ENCODE results near the gene USP48.
"Not testable (repeated sequence)": the region's sequence is repeated elsewhere in the genome, so short reads cannot be mapped to it uniquely, and the experiment has no call there.

Gene USP48

DNA sequence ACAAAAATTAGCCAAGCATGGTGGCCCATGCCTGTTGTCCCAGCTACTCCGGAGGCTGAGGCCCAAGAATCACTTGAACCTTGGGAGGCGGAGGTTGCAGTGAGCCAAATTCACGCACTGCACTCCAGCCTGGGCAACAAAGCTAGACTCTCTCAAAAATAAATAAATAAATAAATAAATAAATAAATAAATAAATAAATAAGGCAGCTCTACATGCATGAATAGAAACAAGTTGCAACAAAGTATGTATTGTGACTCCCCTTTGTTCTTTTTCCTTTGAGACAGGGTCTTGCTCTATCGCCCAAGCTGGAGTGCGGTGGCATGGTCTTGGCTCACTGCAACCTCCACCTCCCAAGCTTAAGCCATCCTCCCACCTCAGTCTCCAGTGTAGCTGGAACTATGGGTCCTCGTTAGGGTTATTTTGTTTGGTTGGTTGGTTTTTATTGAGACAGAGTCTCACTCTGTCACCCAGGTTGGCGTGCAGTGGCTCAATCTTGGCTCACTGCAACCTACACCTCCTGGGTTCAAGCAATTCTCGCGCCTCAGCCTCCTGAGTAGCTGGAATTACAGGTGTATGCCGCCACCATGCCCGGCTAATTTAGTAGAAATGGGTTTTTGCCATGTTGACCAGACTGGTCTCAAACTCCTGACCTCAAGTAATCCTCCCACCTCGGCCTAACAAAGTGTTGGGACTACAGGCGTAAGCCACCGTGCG lies 8.0 kb downstream of the USP48 start:
- DNase-seq (ENCODE audit: low read depth), result no peak

DNA sequence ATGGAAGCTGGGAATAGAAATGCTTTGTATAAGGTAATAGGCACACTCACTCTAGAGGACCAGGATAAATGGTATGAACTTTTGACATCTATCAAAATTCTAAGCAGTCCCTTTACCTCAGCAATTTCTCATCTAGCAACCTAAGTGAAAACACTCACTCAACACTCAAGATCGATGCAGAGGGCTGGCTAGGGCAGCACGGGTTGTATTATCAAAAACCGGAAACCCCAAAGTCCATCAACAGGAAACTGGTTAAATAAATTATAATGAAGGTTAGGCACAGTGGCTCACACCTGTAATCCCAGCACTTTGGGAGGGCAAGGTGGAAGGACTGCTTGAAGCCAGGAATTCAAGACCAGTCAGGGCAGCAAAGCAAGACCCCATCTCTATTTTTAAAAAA lies 9.4 kb downstream of the USP48 start:
- no peak for DNase-seq (ENCODE audit: low read depth)

DNA sequence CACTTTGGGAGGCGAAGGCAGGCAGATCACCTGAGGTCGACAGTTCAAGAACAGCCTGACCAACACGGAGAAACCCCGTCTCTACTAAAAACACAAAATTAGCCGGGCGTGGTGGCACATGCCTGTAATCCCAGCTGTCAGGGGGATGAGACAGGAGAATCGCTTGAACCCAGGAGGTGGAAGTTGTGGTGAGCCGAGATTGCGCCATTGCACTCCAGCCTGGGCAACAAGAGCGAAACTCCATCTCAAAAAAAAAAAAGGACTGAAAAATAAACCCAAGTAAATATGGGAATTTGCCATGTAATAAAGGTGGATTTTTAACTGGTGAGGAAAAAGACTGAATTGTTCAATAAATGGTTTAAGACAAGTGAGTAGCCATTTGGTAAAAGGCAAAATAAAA lies 11.3 kb downstream of the USP48 start:
- DNase-seq (ENCODE audit: low read depth), result not testable (repeated sequence)

DNA sequence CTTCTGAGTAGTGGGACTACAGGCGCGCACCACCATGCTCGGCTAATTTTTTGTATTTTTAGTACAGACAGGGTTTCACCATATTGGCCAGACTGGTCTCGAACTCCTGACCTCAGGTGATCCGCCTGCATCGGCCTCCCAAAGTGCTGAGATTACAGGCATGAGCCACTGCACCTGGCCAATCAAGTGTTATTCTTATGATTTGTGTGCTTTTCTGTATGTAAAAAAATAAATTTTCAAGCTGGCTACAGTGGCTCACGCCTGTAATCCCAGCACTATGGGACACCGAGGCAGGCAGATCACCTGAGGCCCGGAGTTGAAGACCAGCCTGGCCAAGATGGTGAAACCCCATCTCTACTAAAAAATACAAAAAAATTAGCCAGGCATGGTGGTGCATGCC lies 12.3 kb downstream of the USP48 start:
- not testable (repeated sequence) for DNase-seq (ENCODE audit: low read depth)

DNA sequence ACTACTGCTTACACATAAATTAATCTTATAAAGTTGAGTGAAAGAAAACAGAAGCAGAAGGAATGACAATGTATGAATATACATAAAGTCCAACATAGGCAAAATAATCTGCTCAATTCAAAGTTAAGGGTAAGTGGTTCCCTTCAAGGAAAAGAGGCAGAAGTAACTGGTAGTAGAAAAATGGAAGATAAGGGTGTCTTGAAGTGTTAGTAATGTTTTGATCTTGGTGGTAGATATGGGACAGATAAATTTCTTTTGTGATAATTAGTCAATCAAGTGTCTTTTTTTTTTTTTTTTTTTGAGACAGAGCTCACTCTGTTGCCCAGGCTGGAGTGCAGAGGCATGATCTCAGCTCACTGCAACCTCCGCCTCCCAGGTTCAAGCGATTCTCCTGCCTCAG lies 12.7 kb downstream of the USP48 start:
- no peak for DNase-seq (ENCODE audit: low read depth)

DNA sequence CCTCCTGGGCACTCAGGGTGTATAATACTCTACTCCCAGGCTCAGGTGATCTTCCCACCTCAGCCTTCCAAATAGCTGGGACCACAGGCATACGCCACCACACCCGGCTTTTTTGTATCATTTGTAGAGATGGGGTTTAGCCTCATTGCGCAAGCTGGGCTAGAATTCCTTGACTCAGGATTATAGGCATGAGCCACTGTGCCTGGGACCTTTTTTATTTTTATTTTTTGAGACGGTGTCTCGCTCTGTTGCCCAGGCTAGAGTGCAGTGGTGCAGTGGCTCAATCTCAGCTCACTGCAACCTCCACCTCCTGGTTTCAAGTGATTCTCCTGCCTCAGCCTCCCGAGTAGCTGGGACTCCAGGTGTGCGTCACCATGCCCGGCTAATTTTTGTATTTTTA lies 15.8 kb downstream of the USP48 start:
- DNase-seq (ENCODE audit: low read depth), result not testable (repeated sequence)

DNA sequence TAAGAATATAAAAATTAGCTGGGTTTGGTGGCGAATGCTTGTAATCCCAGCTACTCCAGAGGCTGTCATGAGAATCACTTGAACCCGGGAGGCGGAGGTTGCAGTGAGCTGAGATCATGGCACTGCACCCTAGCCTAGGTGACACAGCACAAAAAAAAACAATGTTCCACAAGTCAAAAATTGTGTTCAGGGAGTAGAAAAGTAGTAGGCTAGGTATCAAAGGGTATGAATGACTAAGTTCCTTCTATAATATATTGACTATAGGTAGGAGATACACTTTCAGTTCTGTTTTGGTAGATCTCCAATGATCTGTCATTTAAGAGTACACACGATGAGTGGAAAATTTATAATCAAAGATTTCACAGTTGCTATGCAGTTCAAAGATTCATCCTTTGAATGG lies 16.7 kb downstream of the USP48 start:
- DNase-seq (ENCODE audit: low read depth), result no peak

DNA sequence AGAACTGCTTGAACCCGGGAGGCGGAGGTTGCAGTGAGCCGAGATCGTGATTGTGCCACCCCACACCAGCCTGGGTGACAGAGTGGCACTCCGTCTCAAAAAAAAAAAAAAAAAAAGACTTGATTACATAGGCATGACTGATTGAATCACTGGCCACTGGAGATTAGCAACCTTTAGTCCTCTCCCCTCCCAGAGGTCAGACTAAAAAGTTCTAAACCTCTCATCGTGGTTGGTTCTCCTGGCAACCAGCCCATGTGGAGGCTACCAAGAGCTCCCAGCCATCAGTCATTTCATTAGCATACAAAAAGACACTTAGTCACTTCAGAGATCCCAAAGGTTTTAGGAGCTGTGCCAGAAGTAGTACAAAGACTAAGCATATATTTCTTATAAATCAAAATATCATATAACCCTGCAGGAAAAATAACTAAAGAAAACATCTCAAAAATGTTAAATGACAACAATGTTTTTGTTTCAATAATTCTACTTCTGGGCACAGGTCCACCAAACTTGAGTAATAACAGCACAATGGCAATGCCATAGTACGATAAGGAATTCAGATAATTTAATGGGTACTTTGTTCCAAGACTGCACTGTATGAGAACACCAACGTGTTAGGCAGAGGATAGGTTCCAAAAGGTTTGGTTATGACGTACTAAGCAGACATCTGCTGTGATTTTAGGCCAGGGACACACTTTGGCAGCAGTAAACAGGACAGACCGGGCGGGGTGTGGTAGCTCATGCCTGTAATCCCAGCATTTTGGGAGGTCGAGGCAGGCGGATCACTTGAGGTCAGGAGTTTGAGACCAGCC lies 18.1 kb downstream of the USP48 start:
- no peak for DNase-seq (ENCODE audit: low read depth)

DNA sequence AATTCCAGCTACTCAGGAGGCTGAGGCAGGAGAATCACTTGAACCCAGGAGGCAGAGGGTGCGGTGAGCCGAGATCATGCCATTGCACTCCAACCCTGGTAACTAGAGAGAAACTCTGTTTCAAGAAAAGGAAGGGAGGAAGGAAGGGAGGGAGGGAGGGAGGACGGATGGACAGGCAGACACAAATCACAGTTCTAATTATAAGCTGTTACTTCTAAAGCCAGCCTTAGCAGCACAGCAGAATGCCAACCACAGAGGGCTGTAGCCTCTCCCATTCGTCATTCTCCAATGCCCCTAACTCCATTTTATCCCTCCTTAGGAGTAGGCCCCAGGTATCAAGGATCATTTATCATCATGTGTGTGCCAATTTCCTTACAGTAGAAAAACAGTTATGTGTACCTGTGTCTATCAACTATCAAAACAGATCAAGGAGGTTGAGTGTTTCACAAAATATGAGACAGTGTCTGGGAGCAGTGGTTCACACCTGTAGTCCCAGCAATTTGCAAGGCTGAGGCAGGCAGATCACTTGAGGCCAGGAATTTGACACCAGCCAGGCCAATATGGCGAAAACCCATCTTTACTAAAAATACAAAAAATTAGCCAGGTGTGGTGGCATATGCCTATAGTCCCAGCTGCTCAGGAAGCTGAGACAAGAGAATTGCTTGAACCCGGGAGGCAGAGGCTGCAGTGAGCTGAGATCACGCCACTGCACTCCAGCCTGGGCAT lies 19.1 kb downstream of the USP48 start:
- no peak for DNase-seq (ENCODE audit: low read depth)

DNA sequence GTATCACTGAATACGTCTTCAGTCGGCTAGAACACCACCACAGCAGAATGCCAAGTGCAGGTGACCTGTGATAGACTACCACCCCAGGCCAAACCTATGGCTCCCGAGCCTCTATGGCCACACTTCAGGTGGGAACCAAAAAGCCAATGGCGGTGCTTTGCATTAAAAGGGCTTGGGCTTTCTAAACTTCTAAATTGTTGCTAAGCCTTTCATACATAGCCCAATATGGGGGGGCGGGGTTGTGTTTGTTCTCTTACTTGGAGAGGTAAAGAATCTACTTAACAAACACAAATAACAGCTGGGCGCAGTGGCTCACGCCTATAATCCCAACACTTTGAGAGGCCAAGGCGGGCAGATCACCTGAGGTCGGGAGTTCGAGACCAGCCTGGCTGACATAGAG lies 19.7 kb downstream of the USP48 start:
- no peak for DNase-seq (ENCODE audit: low read depth)

DNA sequence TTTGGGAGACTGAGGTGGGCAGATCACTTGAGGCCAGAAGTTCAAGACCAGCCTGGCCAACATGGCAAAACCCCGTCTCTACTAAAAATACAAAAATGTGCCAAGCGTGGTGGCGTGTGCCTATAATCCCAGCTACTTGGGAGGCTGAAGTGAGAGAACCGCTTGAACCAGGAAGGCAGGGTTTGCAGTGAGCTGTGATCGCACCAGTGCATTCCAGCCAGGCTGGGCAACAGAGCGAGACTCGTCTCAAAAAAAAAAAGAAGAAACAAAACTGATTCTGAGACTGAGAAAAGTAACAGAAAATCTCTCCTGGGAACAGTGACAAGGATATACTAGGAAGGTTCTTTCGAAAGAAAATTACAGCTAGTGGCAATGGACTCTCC lies 20.9 kb downstream of the USP48 start:
- no peak for DNase-seq (ENCODE audit: low read depth)

DNA sequence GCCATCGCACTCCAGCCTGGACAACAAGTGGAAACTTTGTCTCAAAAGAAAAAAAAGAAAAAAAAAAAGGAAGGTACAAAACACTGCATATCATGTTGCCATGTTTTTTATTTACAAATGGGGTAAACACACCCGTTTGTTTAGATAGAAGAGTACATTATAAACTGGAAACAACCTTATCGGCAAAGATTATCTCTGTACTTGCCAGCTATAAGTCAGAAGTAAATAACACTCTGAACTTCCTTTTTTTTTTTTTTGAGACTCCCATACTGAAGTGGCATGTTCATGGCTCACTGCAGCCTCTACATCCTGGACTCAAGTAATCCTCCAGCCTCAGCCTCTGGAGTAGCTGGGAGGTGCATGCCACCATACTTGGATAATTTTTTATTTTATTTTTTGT lies 21.9 kb downstream of the USP48 start:
- no peak for DNase-seq (ENCODE audit: low read depth)

DNA sequence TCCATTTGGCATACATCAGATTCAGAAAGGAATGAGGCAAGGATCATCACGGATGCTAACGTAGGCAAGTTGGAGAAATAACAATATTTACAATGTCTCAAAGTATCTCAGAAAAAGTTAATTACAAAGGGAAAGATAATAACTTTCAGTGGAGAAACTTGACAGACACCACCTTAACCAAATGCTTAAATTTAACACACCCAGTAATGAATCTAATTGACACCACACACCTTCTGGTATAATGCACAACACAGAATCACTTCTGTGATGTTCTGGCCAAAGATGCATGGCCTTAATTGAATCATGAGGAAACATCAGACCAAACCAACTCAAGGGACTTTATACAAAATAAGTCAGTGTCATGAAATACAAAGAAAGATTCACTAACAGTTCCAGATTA lies 23.1 kb downstream of the USP48 start:
- no peak for DNase-seq (ENCODE audit: low read depth)

DNA sequence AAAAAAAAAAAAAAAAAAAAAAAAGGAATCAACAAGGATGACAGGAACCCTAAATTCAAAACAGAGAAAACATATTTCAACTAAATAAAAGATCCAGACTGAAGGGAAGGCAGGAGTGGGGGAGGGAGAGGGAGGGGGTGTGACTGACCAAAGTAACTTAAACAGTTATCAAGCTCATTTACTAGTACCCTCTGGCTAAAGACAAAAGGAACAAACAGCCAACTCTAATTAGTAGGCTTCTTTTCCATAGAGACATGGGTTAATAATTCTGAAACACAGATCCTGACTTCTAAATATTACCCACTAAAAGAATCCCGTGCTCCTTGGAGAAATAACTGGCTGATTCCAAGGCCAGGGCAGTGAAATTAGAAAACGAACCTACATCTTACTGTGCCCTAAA lies 23.8 kb downstream of the USP48 start:
- no peak for DNase-seq (ENCODE audit: low read depth)

DNA sequence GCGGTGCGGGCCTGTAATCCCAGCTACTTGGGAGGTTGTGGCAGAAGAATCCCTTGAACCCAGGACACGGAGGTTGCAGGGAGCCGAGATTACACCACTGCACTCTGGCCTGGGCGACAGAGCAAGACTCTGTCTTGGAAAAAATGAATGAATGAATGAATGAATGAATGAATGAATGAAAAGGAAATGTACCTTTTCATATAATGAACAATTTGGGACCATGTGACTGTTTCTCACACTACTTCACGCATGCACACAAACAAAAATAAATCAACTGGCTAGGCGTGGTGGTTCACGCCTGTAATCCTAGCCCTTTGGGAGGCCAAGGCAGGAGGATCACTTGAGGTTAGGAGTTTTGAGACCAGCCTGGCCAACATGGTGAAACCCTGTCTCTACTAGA lies 24.3 kb downstream of the USP48 start:
- DNase-seq (ENCODE audit: low read depth), result no peak

DNA sequence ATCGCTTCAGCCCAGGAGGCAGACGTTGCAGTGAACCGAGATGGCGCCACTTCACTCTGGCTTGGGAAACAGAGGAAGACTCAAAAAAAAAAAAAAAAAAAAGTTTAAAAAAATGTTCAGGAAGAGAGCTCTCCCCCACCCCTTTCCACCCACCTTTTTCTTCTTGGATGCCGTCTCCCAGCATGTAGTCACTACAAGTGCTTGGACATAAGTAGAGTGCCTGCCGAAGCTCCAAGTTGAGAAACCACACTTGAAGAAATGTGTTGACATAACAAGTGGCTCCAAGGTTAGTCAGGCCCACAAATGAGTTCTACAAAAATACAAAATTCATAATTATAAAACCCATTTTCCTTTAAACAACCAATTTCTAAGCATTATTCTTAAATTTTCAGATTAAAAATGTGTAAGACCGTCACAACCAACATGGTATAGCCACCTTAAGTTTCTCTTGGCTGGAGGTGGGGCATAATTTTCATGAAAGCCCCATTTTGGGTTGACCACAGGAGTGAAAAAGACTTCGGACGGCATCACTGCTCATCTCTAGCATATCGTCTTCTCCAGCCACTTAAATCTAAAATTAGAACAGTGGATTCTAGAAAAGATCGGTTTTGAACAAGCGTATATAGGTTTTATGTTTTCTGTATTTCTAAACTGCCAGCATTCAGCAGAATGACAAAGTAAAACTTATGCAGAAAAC lies 26.4 kb downstream of the USP48 start:
- no peak for DNase-seq (ENCODE audit: low read depth)

DNA sequence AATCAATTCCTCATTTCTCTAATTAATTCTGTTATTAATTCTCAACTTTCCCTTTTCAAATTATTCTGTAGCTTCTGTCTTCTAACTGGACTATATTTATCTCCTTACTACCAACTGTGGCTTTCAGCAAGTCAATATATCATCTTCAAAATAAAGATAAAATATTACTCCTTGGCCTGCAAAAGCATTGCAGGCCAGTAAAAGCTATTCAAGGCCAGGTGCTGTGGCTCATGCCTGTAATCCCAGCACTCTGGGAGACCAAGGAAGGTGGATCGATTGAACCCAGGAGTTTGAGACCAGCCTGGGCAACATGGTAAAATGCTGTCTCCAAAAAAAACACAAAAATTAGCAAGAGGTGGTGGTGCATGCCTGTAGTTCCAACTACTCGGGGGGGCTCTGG lies 27.9 kb downstream of the USP48 start:
- no peak for DNase-seq (ENCODE audit: low read depth)

DNA sequence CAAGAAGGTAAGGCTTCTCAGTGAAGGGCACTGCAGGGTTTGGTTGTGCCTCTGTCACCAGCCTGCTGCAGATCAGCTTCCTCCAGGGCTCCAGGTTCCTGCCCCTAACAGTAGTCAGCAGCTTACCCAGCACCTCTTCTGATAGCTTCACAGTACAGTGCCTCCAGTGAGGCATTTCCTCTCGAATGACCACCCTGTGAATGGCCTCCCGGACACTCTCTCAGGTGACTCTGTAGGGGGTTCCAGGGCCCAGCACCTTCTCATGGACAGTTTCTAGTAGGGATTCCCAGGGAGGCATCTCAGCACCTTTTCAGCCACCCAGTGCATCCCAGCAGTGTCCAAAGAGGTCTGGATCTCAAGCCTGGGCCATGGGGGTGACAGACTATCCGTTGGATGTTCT lies 28.4 kb downstream of the USP48 start:
- DNase-seq (ENCODE audit: low read depth), result no peak

DNA sequence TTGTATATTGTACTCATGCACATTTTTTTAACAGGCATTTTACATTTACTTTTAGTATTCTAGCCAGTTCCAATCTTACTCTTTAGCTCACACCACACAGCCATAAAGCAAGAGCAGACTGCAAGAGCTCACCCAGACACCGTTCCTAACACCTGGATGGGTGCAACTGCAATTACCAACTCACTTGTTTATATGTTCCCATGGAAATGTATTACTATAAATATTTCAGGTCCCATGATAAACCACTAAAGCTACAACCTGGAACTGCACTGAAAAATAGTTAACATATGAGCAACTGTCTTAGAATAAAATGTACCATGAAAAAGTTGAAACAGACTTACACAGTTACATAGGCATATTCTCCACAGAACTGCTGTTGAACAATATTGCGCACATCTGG lies 30.8 kb downstream of the USP48 start:
- no peak for DNase-seq (ENCODE audit: low read depth)

DNA sequence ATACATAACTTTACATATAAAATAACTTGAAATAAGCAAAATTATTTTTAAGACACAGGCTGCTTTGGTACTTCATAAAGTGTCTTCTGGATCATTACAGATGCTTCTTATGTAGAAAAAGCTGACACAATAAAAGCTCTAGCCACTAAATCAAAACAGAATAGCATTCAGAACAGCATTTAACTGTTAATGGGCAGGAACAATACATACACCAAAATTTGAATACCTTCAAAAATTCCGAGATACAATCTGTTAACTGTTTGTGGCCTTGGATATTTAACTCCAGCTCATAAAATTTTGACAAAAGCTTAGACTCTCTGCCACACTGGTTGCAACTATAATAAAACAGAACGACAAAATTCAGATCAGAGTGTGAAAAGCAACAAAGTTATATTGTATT lies 31.7 kb downstream of the USP48 start:
- DNase-seq (ENCODE audit: low read depth), result no peak

DNA sequence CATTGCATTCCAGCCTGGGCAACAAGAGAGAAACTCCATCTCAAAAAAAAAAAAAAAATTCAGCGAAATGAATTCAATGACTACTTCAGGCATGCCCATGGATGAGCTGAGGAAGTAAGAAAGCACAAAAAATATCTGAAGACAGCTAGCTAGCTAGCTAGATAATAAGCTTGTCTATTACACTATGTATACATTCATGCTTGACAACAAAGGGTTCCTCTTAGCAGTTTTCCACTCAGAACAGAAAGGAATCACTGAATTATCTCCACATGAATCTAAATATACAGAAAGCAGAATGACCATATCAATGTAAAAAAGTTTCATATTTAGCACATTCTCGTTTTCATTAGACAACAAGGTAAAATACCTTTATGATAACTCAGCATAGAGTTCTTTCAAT lies 32.1 kb downstream of the USP48 start:
- no peak for DNase-seq (ENCODE audit: low read depth)

DNA sequence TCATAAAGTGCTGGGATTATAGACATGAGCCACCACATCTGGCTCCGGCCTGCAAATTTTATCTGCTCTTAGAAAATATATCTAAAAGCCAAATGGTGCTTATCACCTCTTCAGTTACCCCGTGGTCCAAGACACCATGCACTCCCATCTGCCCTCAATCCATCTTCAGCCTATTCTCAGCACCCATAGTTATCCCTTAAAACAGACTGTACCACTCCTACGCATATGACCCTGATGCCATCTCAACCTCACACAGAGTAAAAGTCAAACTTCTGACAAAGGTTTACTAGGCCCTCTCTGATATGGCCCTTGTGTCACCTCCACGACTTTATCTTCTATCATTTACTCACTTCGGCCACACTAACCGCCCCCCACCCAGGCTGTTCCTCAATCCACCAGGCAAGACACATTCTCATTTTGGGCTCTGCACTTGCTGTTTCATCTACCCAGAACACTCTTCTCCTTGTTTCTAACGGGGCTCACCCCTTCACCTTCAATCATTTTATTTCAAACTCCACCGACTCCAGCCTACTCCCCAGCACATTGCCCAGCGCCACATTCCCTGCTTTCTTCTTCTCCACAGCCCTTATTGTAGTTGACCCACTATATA lies 33.0 kb downstream of the USP48 start:
- DNase-seq (ENCODE audit: low read depth), result no peak
